ENCODE measurements around the gene ANAPC15. TPM values are rescaled to one million over a fixed set of nuclear protein-coding genes. Genes with fewer than 3 reads are reported as not detected.
"Not testable (repeated sequence)": the region's sequence is repeated elsewhere in the genome, so short reads cannot be mapped to it uniquely, and the experiment has no call there.

Gene ANAPC15
- total RNA-seq, 1 donor from 2014 or later, result 31.8 TPM

- H3K27me3 ChIP-seq (ENCODE audit: control insufficient read depth, insufficient read depth, low read length), result no peaks in the 10 kb centered on the region
- H3K36me3 ChIP-seq (ENCODE audit: control insufficient read depth, insufficient read depth, low read length), result no peaks in the 10 kb centered on the region
- no peak overlapping the region for H3K4me3 ChIP-seq (ENCODE audit: low read depth, low read length)
- DNase-seq (ENCODE audit: low read depth), result no peak
- TF ChIP-seq, protein P1, sequence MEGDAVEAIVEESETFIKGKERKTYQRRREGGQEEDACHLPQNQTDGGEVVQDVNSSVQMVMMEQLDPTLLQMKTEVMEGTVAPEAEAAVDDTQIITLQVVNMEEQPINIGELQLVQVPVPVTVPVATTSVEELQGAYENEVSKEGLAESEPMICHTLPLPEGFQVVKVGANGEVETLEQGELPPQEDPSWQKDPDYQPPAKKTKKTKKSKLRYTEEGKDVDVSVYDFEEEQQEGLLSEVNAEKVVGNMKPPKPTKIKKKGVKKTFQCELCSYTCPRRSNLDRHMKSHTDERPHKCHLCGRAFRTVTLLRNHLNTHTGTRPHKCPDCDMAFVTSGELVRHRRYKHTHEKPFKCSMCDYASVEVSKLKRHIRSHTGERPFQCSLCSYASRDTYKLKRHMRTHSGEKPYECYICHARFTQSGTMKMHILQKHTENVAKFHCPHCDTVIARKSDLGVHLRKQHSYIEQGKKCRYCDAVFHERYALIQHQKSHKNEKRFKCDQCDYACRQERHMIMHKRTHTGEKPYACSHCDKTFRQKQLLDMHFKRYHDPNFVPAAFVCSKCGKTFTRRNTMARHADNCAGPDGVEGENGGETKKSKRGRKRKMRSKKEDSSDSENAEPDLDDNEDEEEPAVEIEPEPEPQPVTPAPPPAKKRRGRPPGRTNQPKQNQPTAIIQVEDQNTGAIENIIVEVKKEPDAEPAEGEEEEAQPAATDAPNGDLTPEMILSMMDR (IDR thresholded peaks at IDR 0.05; ENCODE audit: insufficient read depth, low read length, poor library complexity, severe bottlenecking), result no peak
Observed at GRCh38 chr11:72150882-72151281, 38.4 kb upstream of the ANAPC15 start.

- no peaks in the 10 kb centered on the region for H3K27me3 ChIP-seq (ENCODE audit: control insufficient read depth, insufficient read depth, low read length)
- no peaks in the 10 kb centered on the region for H3K36me3 ChIP-seq (ENCODE audit: control insufficient read depth, insufficient read depth, low read length)
- H3K4me3 ChIP-seq (ENCODE audit: low read depth, low read length), result no peak overlapping the region
- TF ChIP-seq, protein P1 (IDR thresholded peaks at IDR 0.05; ENCODE audit: insufficient read depth, low read length, poor library complexity, severe bottlenecking), result no peak
- DNase-seq (ENCODE audit: low read depth), result no peak
Observed at GRCh38 chr11:72146625-72147024, 34.1 kb upstream of the ANAPC15 start.

GRCh38 chr11:72144807-72145565, 32.5 kb upstream of the ANAPC15 start:
- TF ChIP-seq, protein P1 (IDR thresholded peaks at IDR 0.05; ENCODE audit: insufficient read depth, low read length, poor library complexity, severe bottlenecking), result no peak
- peak; percentile 58 for DNase-seq (ENCODE audit: low read depth)
- no peaks in the 10 kb centered on the region for H3K27me3 ChIP-seq (ENCODE audit: control insufficient read depth, insufficient read depth, low read length)

GRCh38 chr11:72142543-72142942, 30.0 kb upstream of the ANAPC15 start:
- H3K36me3 ChIP-seq (ENCODE audit: control insufficient read depth, insufficient read depth, low read length), result not testable (repeated sequence)

More at GRCh38 chr11:72144807-72145565, 32.5 kb upstream of the ANAPC15 start:
- Histone ChIP-seq H3K4me3 (ENCODE audit: low read depth, low read length) (no peak overlapping the region), H3K36me3 (ENCODE audit: control insufficient read depth, insufficient read depth, low read length) (no peaks in the 10 kb centered on the region)

GRCh38 chr11:72142086-72142485, 29.6 kb upstream of the ANAPC15 start:
- H3K27me3 ChIP-seq (ENCODE audit: control insufficient read depth, insufficient read depth, low read length); H3K4me3 ChIP-seq (ENCODE audit: low read depth, low read length); H3K36me3 ChIP-seq (ENCODE audit: control insufficient read depth, insufficient read depth, low read length); DNase-seq (ENCODE audit: low read depth): not testable (repeated sequence)

More at GRCh38 chr11:72142543-72142942, 30.0 kb upstream of the ANAPC15 start:
- H3K4me3 ChIP-seq (ENCODE audit: low read depth, low read length); DNase-seq (ENCODE audit: low read depth); H3K27me3 ChIP-seq (ENCODE audit: control insufficient read depth, insufficient read depth, low read length): not testable (repeated sequence)

DNA sequence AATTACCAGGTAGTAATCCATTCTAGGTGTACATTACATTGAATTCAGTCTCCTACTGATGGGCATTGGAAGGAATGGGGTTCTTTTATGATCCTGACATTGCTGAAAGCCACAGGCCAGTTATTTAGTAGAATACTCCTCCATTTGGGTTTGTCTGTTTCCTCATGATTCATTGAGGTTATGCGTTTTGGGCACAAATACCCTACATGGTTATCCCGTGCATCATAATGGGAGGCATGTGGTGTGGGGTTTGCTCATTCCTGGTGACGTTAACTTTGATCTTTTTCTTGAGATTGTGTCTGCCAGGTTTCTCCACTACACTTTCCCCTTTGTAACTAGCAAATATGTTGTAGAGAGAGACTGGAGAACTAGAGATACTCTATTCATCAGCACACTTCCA, 28.6 kb upstream of the ANAPC15 start:
- DNase-seq (ENCODE audit: low read depth), result peak; percentile 83
- Histone ChIP-seq H3K36me3 (ENCODE audit: control insufficient read depth, insufficient read depth, low read length) (no peaks in the 10 kb centered on the region), H3K27me3 (ENCODE audit: control insufficient read depth, insufficient read depth, low read length) (no peaks in the 10 kb centered on the region), H3K4me3 (ENCODE audit: low read depth, low read length) (no peak overlapping the region)
- TF ChIP-seq, protein P1 (IDR thresholded peaks at IDR 0.05; ENCODE audit: insufficient read depth, low read length, poor library complexity, severe bottlenecking), result no peak

GRCh38 chr11:72140661-72141060, 28.2 kb upstream of the ANAPC15 start:
- DNase-seq (ENCODE audit: low read depth), result no peak
- Histone ChIP-seq H3K27me3 (ENCODE audit: control insufficient read depth, insufficient read depth, low read length) (no peaks in the 10 kb centered on the region), H3K4me3 (ENCODE audit: low read depth, low read length) (no peak overlapping the region), H3K36me3 (ENCODE audit: control insufficient read depth, insufficient read depth, low read length) (no peaks in the 10 kb centered on the region)
- TF ChIP-seq, protein P1 (IDR thresholded peaks at IDR 0.05; ENCODE audit: insufficient read depth, low read length, poor library complexity, severe bottlenecking), result no peak
